HepG2 (cell line): Measurements from ENCODE around the gene SLC38A3. TPM values are rescaled to one million over a fixed set of nuclear protein-coding genes. Genes with fewer than 3 reads are reported as not detected.

ENCODE experiments used
- CCAR2 ChIP-seq: fragments of 200-400 bp; formaldehyde crosslinking; optimal IDR thresholded peaks from 2 replicates; pipeline ENCODE3; 2018; ENCODE audit warnings: low read depth, mild to moderate bottlenecking, low read length, moderate library complexity
- FOSL1 ChIP-seq: sonication (generic); formaldehyde crosslinking; IDR thresholded peaks from 2 replicates; pipeline ENCODE4 v1.9.0; 2021; ENCODE audit warnings: missing genetic modification reagents, borderline replicate concordance
- GFI1 ChIP-seq: sonication (generic); formaldehyde crosslinking; IDR thresholded peaks from 2 replicates; pipeline ENCODE4 v1.5.0; 2020; ENCODE audit warnings: missing genetic modification reagents, mild to moderate bottlenecking, borderline replicate concordance
- MED8 ChIP-seq: sonication (generic); formaldehyde crosslinking; IDR thresholded peaks from 2 replicates; pipeline ENCODE4 v1.8.1; 2023; ENCODE audit warnings: mild to moderate bottlenecking, missing genetic modification reagents; ENCODE audit not compliant: insufficient replicate concordance
- NCOR1 ChIP-seq: fragments of 200-600 bp; sonication (generic); IDR thresholded peaks from 2 replicates; pipeline ENCODE4 v1.7.0; 2017; ENCODE audit warnings: antibody characterized with exemption, low read length, borderline replicate concordance
- NFE2L2 ChIP-seq: fragments of 150-350 bp; IDR thresholded peaks from 2 replicates; pipeline ENCODE4 v1.6.1; 2014; ENCODE audit warnings: low read length
- POLR2AphosphoS2 ChIP-seq: IDR thresholded peaks from 2 replicates; pipeline ENCODE4 v1.6.1; 2011; ENCODE audit warnings: low read depth, low read length, improper control_type of control experiment
- SIX1 ChIP-seq: sonication (generic); formaldehyde crosslinking; IDR thresholded peaks from 2 replicates; pipeline ENCODE4 v1.4.0; 2020; ENCODE audit warnings: missing genetic modification reagents, borderline replicate concordance
- SNRNP70 ChIP-seq: fragments of 200-400 bp; formaldehyde crosslinking; IDR thresholded peaks from 2 replicates; pipeline ENCODE4 v1.6.1; 2017; ENCODE audit warnings: mild to moderate bottlenecking, low read depth, low read length, moderate library complexity
- ZFP36 ChIP-seq: fragments of 150-350 bp; IDR thresholded peaks from 2 replicates; pipeline ENCODE4 v1.6.1; 2018; ENCODE audit warnings: borderline replicate concordance, low read length, low read depth; ENCODE audit not compliant: partially characterized antibody
- ZNF160 ChIP-seq: sonication (generic); formaldehyde crosslinking; IDR thresholded peaks from 2 replicates; pipeline ENCODE4 v1.8.0; 2022; ENCODE audit warnings: mild to moderate bottlenecking, inconsistent platforms, missing genetic modification reagents
- ZNF333 ChIP-seq: sonication (generic); formaldehyde crosslinking; IDR thresholded peaks from 2 replicates; pipeline ENCODE4 v1.4.0; 2020; ENCODE audit warnings: mild to moderate bottlenecking, missing genetic modification reagents, borderline replicate concordance
- ZNF367 ChIP-seq: sonication (generic); formaldehyde crosslinking; IDR thresholded peaks from 2 replicates; pipeline ENCODE4 v1.4.0; 2020; ENCODE audit warnings: missing genetic modification reagents, borderline replicate concordance
- ZNF605 ChIP-seq: sonication (generic); formaldehyde crosslinking; IDR thresholded peaks from 2 replicates; pipeline ENCODE4 v1.8.0; 2022; ENCODE audit warnings: mild to moderate bottlenecking, missing genetic modification reagents
- ZNF879 ChIP-seq: sonication (generic); formaldehyde crosslinking; IDR thresholded peaks from 2 replicates; pipeline ENCODE4 v1.8.1; 2023; ENCODE audit warnings: missing genetic modification reagents
- ZSCAN12 ChIP-seq: sonication (generic); formaldehyde crosslinking; IDR thresholded peaks from 2 replicates; pipeline ENCODE4 v1.9.0; 2021; ENCODE audit warnings: mild to moderate bottlenecking, missing genetic modification reagents
- ZSCAN25 ChIP-seq: sonication (generic); formaldehyde crosslinking; IDR thresholded peaks from 2 replicates; pipeline ENCODE4 v1.8.0; 2022; ENCODE audit warnings: mild to moderate bottlenecking, missing genetic modification reagents
- polyA plus RNA-seq, 8 experiments: library from polyadenylated mRNA; depleted of rRNA in 3 of 8; stranded (reverse) in 7 of 8; unstranded in 1 of 8; fragments of >200 nt; fragmentation: Illumina TruSeq in 4 of 8; extraction: Trizol in 4 of 8; gene quantifications; 2 replicates each; pipeline versions ENCODE4 v1.2.1 to v1.2.3, GENCODE V29; 2011 to 2016; ENCODE audit warnings: low read depth in 4 of 8, missing spikeins in 1 of 8, mixed read lengths in 1 of 8; ENCODE audit not compliant: insufficient read depth in 1 of 8
- total RNA-seq, 5 experiments: library from RNA; depleted of rRNA; stranded (reverse); fragments of >200 nt; fragmentation: Illumina TruSeq; extraction: Trizol; gene quantifications; 2 replicates each; pipeline ENCODE4 v1.2.3, GENCODE V29; 2016; ENCODE audit warnings: low read depth in 1 of 5
- TF ChIP-seq, protein P1 (sequence below): IDR thresholded peaks from 2 replicates; pipeline ENCODE4 v1.6.1; 2016; ENCODE audit warnings: missing compliant biosample characterization, missing genetic modification reagents, borderline replicate concordance
- TF ChIP-seq, protein P2 (sequence below): sonication (generic); formaldehyde crosslinking; IDR thresholded peaks from 2 replicates; pipeline ENCODE4; 2020; ENCODE audit warnings: missing genetic modification reagents, mild to moderate bottlenecking, borderline replicate concordance
- TF ChIP-seq, protein P3 (sequence below): sonication (generic); formaldehyde crosslinking; IDR thresholded peaks from 2 replicates; pipeline ENCODE4 v1.8.0; 2022; ENCODE audit warnings: missing genetic modification reagents, mild to moderate bottlenecking, borderline replicate concordance
- TF ChIP-seq, protein P4 (sequence below): sonication (generic); formaldehyde crosslinking; IDR thresholded peaks from 2 replicates; pipeline ENCODE4 v1.5.0; 2020; ENCODE audit warnings: missing genetic modification reagents, mild to moderate bottlenecking, borderline replicate concordance
- TF ChIP-seq, protein P5 (sequence below): sonication (generic); formaldehyde crosslinking; IDR thresholded peaks from 2 replicates; pipeline ENCODE4 v1.4.0; 2020; ENCODE audit warnings: missing genetic modification reagents
- TF ChIP-seq, protein P6 (sequence below): sonication (generic); formaldehyde crosslinking; IDR thresholded peaks from 2 replicates; pipeline ENCODE4 v1.4.0; 2020; ENCODE audit warnings: missing genetic modification reagents, mild to moderate bottlenecking, borderline replicate concordance

SLC38A3 gene
- total and polyA plus RNA-seq, 2 of the 13 experiments (the other 11 are each of a cell fraction or from before 2014, with no cell fraction given) = 29.8 to 164 TPM

DNA sequence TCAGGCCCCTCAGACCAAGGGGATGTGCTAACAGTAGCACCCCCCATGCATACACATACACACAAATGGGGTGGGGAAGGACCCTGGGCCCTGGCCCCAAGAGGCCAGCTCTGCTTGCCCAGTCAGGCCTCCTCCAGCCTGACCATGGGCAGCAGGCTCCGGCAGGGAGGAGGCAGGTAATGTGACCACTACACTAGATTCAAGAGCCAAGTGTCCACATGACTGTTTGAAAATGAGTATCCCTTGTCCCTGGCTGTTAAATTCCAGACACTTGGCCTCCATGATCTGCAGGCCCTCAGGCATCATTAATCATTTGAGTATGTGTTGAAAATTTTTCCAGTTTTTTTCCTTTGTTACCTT, 17.1 kb downstream of the SLC38A3 start (continued):
- TF ChIP-seq, protein P1, sequence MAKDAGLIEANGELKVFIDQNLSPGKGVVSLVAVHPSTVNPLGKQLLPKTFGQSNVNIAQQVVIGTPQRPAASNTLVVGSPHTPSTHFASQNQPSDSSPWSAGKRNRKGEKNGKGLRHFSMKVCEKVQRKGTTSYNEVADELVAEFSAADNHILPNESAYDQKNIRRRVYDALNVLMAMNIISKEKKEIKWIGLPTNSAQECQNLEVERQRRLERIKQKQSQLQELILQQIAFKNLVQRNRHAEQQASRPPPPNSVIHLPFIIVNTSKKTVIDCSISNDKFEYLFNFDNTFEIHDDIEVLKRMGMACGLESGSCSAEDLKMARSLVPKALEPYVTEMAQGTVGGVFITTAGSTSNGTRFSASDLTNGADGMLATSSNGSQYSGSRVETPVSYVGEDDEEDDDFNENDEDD (CRISPR knock-in tag) = no peak
- no peak for TF ChIP-seq SIX1 (CRISPR knock-in tag)
- TF ChIP-seq, protein P2, sequence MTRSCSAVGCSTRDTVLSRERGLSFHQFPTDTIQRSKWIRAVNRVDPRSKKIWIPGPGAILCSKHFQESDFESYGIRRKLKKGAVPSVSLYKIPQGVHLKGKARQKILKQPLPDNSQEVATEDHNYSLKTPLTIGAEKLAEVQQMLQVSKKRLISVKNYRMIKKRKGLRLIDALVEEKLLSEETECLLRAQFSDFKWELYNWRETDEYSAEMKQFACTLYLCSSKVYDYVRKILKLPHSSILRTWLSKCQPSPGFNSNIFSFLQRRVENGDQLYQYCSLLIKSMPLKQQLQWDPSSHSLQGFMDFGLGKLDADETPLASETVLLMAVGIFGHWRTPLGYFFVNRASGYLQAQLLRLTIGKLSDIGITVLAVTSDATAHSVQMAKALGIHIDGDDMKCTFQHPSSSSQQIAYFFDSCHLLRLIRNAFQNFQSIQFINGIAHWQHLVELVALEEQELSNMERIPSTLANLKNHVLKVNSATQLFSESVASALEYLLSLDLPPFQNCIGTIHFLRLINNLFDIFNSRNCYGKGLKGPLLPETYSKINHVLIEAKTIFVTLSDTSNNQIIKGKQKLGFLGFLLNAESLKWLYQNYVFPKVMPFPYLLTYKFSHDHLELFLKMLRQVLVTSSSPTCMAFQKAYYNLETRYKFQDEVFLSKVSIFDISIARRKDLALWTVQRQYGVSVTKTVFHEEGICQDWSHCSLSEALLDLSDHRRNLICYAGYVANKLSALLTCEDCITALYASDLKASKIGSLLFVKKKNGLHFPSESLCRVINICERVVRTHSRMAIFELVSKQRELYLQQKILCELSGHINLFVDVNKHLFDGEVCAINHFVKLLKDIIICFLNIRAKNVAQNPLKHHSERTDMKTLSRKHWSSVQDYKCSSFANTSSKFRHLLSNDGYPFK (CRISPR knock-in tag) = no peak
- no peak for TF ChIP-seq ZNF879 (CRISPR knock-in tag)
- no peak for TF ChIP-seq CCAR2
- TF ChIP-seq, protein P3, sequence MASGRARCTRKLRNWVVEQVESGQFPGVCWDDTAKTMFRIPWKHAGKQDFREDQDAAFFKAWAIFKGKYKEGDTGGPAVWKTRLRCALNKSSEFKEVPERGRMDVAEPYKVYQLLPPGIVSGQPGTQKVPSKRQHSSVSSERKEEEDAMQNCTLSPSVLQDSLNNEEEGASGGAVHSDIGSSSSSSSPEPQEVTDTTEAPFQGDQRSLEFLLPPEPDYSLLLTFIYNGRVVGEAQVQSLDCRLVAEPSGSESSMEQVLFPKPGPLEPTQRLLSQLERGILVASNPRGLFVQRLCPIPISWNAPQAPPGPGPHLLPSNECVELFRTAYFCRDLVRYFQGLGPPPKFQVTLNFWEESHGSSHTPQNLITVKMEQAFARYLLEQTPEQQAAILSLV = no peak
- TF ChIP-seq GFI1 (CRISPR knock-in tag) = no peak
- no peak for TF ChIP-seq ZNF367
- TF ChIP-seq ZNF605 (CRISPR knock-in tag) = peak; percentile 1; the same call in 1 of the 2 replicates
- TF ChIP-seq FOSL1 (CRISPR knock-in tag) = no peak
- TF ChIP-seq, protein P4, sequence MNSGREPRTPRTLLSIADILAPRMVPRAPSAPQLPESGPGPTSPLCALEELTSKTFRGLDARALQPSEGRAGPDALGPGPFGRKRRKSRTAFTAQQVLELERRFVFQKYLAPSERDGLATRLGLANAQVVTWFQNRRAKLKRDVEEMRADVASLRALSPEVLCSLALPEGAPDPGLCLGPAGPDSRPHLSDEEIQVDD (CRISPR knock-in tag) = no peak
- TF ChIP-seq NCOR1 = no peak
- TF ChIP-seq POLR2AphosphoS2 = no peak
- no peak for TF ChIP-seq ZFP36
- no peak for TF ChIP-seq NFE2L2
- TF ChIP-seq, protein P5, sequence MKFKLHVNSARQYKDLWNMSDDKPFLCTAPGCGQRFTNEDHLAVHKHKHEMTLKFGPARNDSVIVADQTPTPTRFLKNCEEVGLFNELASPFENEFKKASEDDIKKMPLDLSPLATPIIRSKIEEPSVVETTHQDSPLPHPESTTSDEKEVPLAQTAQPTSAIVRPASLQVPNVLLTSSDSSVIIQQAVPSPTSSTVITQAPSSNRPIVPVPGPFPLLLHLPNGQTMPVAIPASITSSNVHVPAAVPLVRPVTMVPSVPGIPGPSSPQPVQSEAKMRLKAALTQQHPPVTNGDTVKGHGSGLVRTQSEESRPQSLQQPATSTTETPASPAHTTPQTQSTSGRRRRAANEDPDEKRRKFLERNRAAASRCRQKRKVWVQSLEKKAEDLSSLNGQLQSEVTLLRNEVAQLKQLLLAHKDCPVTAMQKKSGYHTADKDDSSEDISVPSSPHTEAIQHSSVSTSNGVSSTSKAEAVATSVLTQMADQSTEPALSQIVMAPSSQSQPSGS (CRISPR knock-in tag) = 0 out of 2 replicates have a peak, but pooled peaks have one; percentile 7
- TF ChIP-seq, protein P6, sequence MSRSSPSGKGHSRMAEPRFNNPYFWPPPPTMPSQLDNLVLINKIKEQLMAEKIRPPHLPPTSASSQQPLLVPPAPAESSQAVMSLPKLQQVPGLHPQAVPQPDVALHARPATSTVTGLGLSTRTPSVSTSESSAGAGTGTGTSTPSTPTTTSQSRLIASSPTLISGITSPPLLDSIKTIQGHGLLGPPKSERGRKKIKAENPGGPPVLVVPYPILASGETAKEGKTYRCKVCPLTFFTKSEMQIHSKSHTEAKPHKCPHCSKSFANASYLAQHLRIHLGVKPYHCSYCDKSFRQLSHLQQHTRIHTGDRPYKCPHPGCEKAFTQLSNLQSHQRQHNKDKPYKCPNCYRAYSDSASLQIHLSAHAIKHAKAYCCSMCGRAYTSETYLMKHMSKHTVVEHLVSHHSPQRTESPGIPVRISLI (CRISPR knock-in tag) = no peak
- peak; percentile 41; the same call in 1 of the 2 replicates for TF ChIP-seq ZNF333 (CRISPR knock-in tag)
- TF ChIP-seq ZNF160 (CRISPR knock-in tag) = no peak
- no peak for TF ChIP-seq MED8
- no peak for TF ChIP-seq SNRNP70
- no peak for TF ChIP-seq ZSCAN25
- no peak for TF ChIP-seq ZSCAN12 (CRISPR knock-in tag)
